ENCODE results near the gene CMTM4. TPM values are rescaled to one million over a fixed set of nuclear protein-coding genes. Genes with fewer than 3 reads are reported as not detected.

The CMTM4 gene
- total and polyA plus RNA-seq, 2 of the 4 experiments (the other 2 are of a cell fraction): 9.0 to 14.5 TPM

DNA sequence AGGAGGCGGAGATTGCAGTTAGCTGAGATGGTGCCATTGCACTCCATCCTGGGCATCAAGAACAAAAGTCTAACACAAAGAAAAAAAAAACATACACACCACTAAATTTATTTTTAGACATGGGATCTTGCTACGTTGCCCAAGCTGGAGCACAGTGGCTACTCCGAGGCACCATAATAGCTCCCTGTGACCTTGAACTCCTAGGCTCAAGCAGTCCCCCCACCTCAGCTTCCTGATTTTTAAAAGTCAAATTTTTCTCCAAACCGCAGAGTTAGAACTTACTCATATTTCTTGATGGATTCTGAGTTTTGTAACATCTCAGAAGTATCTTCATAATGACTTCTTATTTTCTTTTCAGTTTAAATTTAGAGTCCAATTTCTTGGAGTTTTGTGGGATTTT is 3.4 kb downstream of the CMTM4 start:
- Histone ChIP-seq H4K8ac (ENCODE audit: low read depth in 2 of 2, low read length in 2 of 2) (no peak overlapping the region), H3K36me3 (ENCODE audit: control insufficient read depth, insufficient read depth, low read length) (no peaks in the 10 kb centered on the region), H3K4ac (ENCODE audit: low read depth, low read length) (no peak overlapping the region), H2BK15ac (ENCODE audit: low read depth, low read length) (no peak overlapping the region), H3K27ac (ENCODE audit: insufficient read depth, low read length) (no peak overlapping the region), H3K9ac (ENCODE audit: low read depth, low read length) (no peak overlapping the region), H2BK20ac (ENCODE audit: low read depth, low read length) (no peak overlapping the region), H2BK5ac (ENCODE audit: low read depth, low read length, poor library complexity, severe bottlenecking) (no peak overlapping the region), H3K4me3 (ENCODE audit: insufficient read depth, low read depth, low read length) (no peak overlapping the region), H3K9me1 (ENCODE audit: insufficient read depth, low read length) (no peaks in the 10 kb centered on the region), H3K4me2 (ENCODE audit: low read depth, low read length) (no peak overlapping the region), H3K79me1 (ENCODE audit: low read depth in 1 of 2, low read length in 2 of 2) (peaks cover 6 to 21% of the 10 kb centered on the region in 2 experiments), H3K9me3 (ENCODE audit: control insufficient read depth, insufficient read depth, low read length) (no peaks in the 10 kb centered on the region), H2AK5ac (ENCODE audit: low read depth, low read length) (no peak overlapping the region), H3K56ac (ENCODE audit: extremely low read depth, insufficient read depth, low read length) (no peak overlapping the region), H2AFZ (replicated peaks; ENCODE audit: low read length, poor library complexity) (no peak overlapping the region), H4K20me1 (ENCODE audit: insufficient read depth, low read length) (peaks cover 7% of the 10 kb centered on the region), H4K5ac (ENCODE audit: low read depth, low read length) (no peak overlapping the region), H2AK9ac (replicated peaks; ENCODE audit: low read depth, low read length, poor library complexity) (no peak overlapping the region), H3K4me1 (ENCODE audit: control insufficient read depth, insufficient read depth, low read length) (peaks cover 7% of the 10 kb centered on the region; the same call in 1 of the 2 replicates), H3K27me3 (ENCODE audit: control insufficient read depth, insufficient read depth, low read length) (peaks cover 12% of the 10 kb centered on the region; the same call in 1 of the 2 replicates), H3K23ac (ENCODE audit: low read depth, low read length) (no peak overlapping the region), H2BK120ac (ENCODE audit: low read depth, low read length) (no peak overlapping the region), H3K14ac (replicated peaks; ENCODE audit: low read depth, low read length) (no peak overlapping the region), H3K18ac (ENCODE audit: low read depth, low read length) (no peak overlapping the region), H4K91ac (ENCODE audit: insufficient read depth, low read depth, low read length) (no peak overlapping the region)
- BruUV-seq (replicated peaks): no TSS peak
- dilution Hi-C loops (cut with HindIII; ENCODE audit: low sequenced_read_pairs, unreplicated experiment): no loop called here
- WGBS, 2 experiments (ENCODE audit: extremely low coverage in 2 of 2, insufficient read length in 1 of 2): 95% methylated on average over 2 of the region's 4 CpGs; no CpG with 5 or more reads in 1 of the 2 experiments
- no peak for ATAC-seq (ENCODE audit: low read depth)
- in situ Hi-C loops (cut with MboI; ENCODE audit: low sequenced_read_pairs): no loop called here
- no peak for DNase-seq
- intact Hi-C loops (cut with micrococcal nuclease): no loop called here
- no peak for TF ChIP-seq FOS (IDR thresholded peaks at IDR 0.05; ENCODE audit: low read depth, low read length)
- TF ChIP-seq MAFK (IDR thresholded peaks at IDR 0.05; ENCODE audit: low read depth, low read length): no peak
- no peak for TF ChIP-seq RCOR1 (IDR thresholded peaks at IDR 0.05; ENCODE audit: insufficient replicate concordance, low read length)
- no peak for TF ChIP-seq RAD21 (IDR thresholded peaks at IDR 0.05; ENCODE audit: low read length)
- no peak for TF ChIP-seq BHLHE40 (IDR thresholded peaks at IDR 0.05; ENCODE audit: low read depth, low read length)
- no peak for TF ChIP-seq MXI1 (IDR thresholded peaks at IDR 0.05; ENCODE audit: borderline replicate concordance, low read depth, low read length)
- TF ChIP-seq, protein P1, sequence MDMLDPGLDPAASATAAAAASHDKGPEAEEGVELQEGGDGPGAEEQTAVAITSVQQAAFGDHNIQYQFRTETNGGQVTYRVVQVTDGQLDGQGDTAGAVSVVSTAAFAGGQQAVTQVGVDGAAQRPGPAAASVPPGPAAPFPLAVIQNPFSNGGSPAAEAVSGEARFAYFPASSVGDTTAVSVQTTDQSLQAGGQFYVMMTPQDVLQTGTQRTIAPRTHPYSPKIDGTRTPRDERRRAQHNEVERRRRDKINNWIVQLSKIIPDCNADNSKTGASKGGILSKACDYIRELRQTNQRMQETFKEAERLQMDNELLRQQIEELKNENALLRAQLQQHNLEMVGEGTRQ (IDR thresholded peaks at IDR 0.05; ENCODE audit: low read depth, low read length): no peak
- TF ChIP-seq NFE2L2 (IDR thresholded peaks at IDR 0.05; ENCODE audit: low read depth, low read length): no peak
- TF ChIP-seq, protein P2, sequence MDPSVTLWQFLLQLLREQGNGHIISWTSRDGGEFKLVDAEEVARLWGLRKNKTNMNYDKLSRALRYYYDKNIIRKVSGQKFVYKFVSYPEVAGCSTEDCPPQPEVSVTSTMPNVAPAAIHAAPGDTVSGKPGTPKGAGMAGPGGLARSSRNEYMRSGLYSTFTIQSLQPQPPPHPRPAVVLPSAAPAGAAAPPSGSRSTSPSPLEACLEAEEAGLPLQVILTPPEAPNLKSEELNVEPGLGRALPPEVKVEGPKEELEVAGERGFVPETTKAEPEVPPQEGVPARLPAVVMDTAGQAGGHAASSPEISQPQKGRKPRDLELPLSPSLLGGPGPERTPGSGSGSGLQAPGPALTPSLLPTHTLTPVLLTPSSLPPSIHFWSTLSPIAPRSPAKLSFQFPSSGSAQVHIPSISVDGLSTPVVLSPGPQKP (IDR thresholded peaks at IDR 0.05; ENCODE audit: borderline replicate concordance, low read depth, low read length): no peak
- no peak for TF ChIP-seq MAZ (IDR thresholded peaks at IDR 0.05; ENCODE audit: borderline replicate concordance, low read depth, low read length)
- no peak for TF ChIP-seq CEBPB (IDR thresholded peaks at IDR 0.05; ENCODE audit: low read depth, low read length)
- TF ChIP-seq, protein P3, sequence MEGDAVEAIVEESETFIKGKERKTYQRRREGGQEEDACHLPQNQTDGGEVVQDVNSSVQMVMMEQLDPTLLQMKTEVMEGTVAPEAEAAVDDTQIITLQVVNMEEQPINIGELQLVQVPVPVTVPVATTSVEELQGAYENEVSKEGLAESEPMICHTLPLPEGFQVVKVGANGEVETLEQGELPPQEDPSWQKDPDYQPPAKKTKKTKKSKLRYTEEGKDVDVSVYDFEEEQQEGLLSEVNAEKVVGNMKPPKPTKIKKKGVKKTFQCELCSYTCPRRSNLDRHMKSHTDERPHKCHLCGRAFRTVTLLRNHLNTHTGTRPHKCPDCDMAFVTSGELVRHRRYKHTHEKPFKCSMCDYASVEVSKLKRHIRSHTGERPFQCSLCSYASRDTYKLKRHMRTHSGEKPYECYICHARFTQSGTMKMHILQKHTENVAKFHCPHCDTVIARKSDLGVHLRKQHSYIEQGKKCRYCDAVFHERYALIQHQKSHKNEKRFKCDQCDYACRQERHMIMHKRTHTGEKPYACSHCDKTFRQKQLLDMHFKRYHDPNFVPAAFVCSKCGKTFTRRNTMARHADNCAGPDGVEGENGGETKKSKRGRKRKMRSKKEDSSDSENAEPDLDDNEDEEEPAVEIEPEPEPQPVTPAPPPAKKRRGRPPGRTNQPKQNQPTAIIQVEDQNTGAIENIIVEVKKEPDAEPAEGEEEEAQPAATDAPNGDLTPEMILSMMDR (conservative IDR thresholded peaks at IDR 0.05; ENCODE audit: low read depth, low read length): no peak
- no peak for TF ChIP-seq CHD1 (IDR thresholded peaks at IDR 0.05; ENCODE audit: low read depth, low read length)
- no peak for TF ChIP-seq RFX5 (IDR thresholded peaks at IDR 0.05; ENCODE audit: low read depth, low read length)
- TF ChIP-seq SMC3 (IDR thresholded peaks at IDR 0.05; ENCODE audit: low read depth, low read length): no peak
- no peak for TF ChIP-seq POLR2A (IDR thresholded peaks at IDR 0.05; ENCODE audit: low read depth, low read length)
- ChIA-PET CTCF (no interaction called here), POLR2A (ENCODE audit: unreplicated experiment) (no interaction called here)

Measured in IMR-90 (cell line).